Panc1 (cell line): ENCODE data around the gene TMEM86A. TPM values are rescaled to one million over a fixed set of nuclear protein-coding genes. Genes with fewer than 3 reads are reported as not detected.

Source experiments
- ATAC-seq: fragments of 200-7000 bp; cut with Tn5 transposase; 2 replicates; pipeline ENCODE4 v1.9.1; 2020; ENCODE audit warnings: mild to moderate bottlenecking, moderate library complexity
- BruUV-seq: library from RNA; stranded (reverse); fragments of 400-500 nt; replicated peaks from 2 replicates; lab custom pipeline; 2021; lab: Mats Ljungman, UMichigan
- CTCF ChIA-PET: fragments of 300-600 bp; sonication (Branson Sonifier 250); formaldehyde crosslinking; loops from one replicate; lab custom pipeline; 2022; ENCODE audit warnings: antibody characterized with exemption; lab: Charles Lee
- POLR2A ChIA-PET: fragments of 300-600 bp; sonication (Branson Sonifier 250); formaldehyde crosslinking; loops from one replicate; lab custom pipeline; 2022; ENCODE audit warnings: antibody characterized with exemption; lab: Charles Lee
- DNase-seq: peaks from one replicate; pipeline ENCODE4 v3.0.0-alpha.2; 2010; ENCODE audit warnings: low read depth, low spot score
- H3K27ac ChIP-seq: 2 replicates; pipeline ENCODE4 v1.5.1; 2011; ENCODE audit warnings: mild to moderate bottlenecking, low read length, inconsistent platforms
- H3K27me3 ChIP-seq: fragments of 200-500 bp; sonication (Bioruptor generic); 2 replicates; pipeline ENCODE4 v1.6.0; 2014; ENCODE audit warnings: low read length, inconsistent platforms; ENCODE audit not compliant: control insufficient read depth, insufficient read depth
- H3K36me3 ChIP-seq: fragments of 200-500 bp; sonication (Bioruptor generic); 2 replicates; pipeline ENCODE4 v1.5.1; 2014; ENCODE audit warnings: inconsistent platforms, mild to moderate bottlenecking, low read length, moderate library complexity; ENCODE audit not compliant: control insufficient read depth, insufficient read depth
- H3K4me1 ChIP-seq: 2 replicates; pipeline ENCODE4 v1.5.1; 2011; ENCODE audit warnings: inconsistent platforms, mild to moderate bottlenecking, low read length, moderate library complexity; ENCODE audit not compliant: control insufficient read depth, insufficient read depth
- H3K4me3 ChIP-seq, 2 experiments: 2 replicates each; pipeline ENCODE4 v1.5.1; 2011 to 2012; ENCODE audit warnings: low read depth in 2 of 2, low read length in 2 of 2, mild to moderate bottlenecking in 2 of 2, inconsistent platforms in 1 of 2, moderate library complexity in 1 of 2
- H3K9me3 ChIP-seq: fragments of 200-500 bp; sonication (Bioruptor generic); 2 replicates; pipeline ENCODE4 v1.5.1; 2014; ENCODE audit warnings: low read depth, mild to moderate bottlenecking, inconsistent platforms, low read length, moderate library complexity; ENCODE audit not compliant: control insufficient read depth, insufficient read depth
- CTCF ChIP-seq: fragments of 450-650 bp; IDR thresholded peaks from 2 replicates; pipeline ENCODE4 v1.5.1; 2017; ENCODE audit warnings: mild to moderate bottlenecking
- POLR2AphosphoS5 ChIP-seq: IDR thresholded peaks from 2 replicates; pipeline ENCODE4 v1.6.1; 2012; ENCODE audit warnings: mild to moderate bottlenecking, low read depth, low read length, moderate library complexity
- SIN3A ChIP-seq: IDR thresholded peaks from 2 replicates; pipeline ENCODE4 v1.6.1; 2012; ENCODE audit warnings: low read depth, mild to moderate bottlenecking, low read length, moderate library complexity, borderline replicate concordance; ENCODE audit not compliant: insufficient read depth
- TCF7L2 ChIP-seq: IDR thresholded peaks from 2 replicates; pipeline ENCODE4 v1.6.1; 2011; ENCODE audit warnings: mild to moderate bottlenecking, low read depth, low read length, inconsistent platforms
- in situ Hi-C: cut with HindIII; loops from 2 replicates; pipeline ENCODE4 v1.10.0; 2016; ENCODE audit warnings: low sequenced_read_pairs, low pct_unique_long_range_greater_than_20kb
- intact Hi-C: fragments of 100-400 bp; cut with micrococcal nuclease; formaldehyde crosslinking; loops from one replicate; pipeline ENCODE4 v1.10.0; 2022; ENCODE audit not compliant: unreplicated experiment
- total RNA-seq: library from RNA; stranded (reverse); gene quantifications from one replicate; pipeline ENCODE4 v1.2.1, GENCODE V29; 2021; ENCODE audit not compliant: unreplicated experiment
- TF ChIP-seq, protein P1 (sequence below), 2 experiments: IDR thresholded peaks; 2 replicates each; pipeline ENCODE4 v1.6.1; 2011 to 2012; ENCODE audit warnings: low read depth in 2 of 2, control low read depth in 1 of 2, low read length in 1 of 2, mild to moderate bottlenecking in 1 of 2, moderate library complexity in 1 of 2; ENCODE audit not compliant: insufficient read depth in 1 of 2

The TMEM86A gene
- total RNA-seq, 1 experiment from 2014 or later, result 0.31 TPM

- Histone ChIP-seq H3K27ac (no peak overlapping the region), H3K27me3 (no peaks in the 10 kb centered on the region; the same call in 1 of the 2 replicates), H3K4me1 (no peaks in the 10 kb centered on the region), H3K9me3 (no peaks in the 10 kb centered on the region), H3K36me3 (no peaks in the 10 kb centered on the region), H3K4me3 (no peak overlapping the region)
- in situ Hi-C loops (no loop called here), intact Hi-C loops (loop anchor here (10.0 kb wide), 1 partner anchor 193 kb away; no protein-coding TSS in a partner anchor)
- ATAC-seq (no peak), DNase-seq (no peak)
- TF ChIP-seq CTCF (no peak), TCF7L2 (no peak), SIN3A (no peak), POLR2AphosphoS5 (no peak)
- TF ChIP-seq, protein P1, sequence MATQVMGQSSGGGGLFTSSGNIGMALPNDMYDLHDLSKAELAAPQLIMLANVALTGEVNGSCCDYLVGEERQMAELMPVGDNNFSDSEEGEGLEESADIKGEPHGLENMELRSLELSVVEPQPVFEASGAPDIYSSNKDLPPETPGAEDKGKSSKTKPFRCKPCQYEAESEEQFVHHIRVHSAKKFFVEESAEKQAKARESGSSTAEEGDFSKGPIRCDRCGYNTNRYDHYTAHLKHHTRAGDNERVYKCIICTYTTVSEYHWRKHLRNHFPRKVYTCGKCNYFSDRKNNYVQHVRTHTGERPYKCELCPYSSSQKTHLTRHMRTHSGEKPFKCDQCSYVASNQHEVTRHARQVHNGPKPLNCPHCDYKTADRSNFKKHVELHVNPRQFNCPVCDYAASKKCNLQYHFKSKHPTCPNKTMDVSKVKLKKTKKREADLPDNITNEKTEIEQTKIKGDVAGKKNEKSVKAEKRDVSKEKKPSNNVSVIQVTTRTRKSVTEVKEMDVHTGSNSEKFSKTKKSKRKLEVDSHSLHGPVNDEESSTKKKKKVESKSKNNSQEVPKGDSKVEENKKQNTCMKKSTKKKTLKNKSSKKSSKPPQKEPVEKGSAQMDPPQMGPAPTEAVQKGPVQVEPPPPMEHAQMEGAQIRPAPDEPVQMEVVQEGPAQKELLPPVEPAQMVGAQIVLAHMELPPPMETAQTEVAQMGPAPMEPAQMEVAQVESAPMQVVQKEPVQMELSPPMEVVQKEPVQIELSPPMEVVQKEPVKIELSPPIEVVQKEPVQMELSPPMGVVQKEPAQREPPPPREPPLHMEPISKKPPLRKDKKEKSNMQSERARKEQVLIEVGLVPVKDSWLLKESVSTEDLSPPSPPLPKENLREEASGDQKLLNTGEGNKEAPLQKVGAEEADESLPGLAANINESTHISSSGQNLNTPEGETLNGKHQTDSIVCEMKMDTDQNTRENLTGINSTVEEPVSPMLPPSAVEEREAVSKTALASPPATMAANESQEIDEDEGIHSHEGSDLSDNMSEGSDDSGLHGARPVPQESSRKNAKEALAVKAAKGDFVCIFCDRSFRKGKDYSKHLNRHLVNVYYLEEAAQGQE (IDR thresholded peaks at IDR 0.05; ENCODE audit: insufficient read depth in 1 of 2, low read depth in 2 of 2, low read length in 1 of 2), result no peak
- BruUV-seq, result no TSS peak
- ChIA-PET POLR2A (no interaction called here), CTCF (interaction anchor here (0.7 kb wide), 1 partner anchor 77 kb away, joined by 3 read pairs; no protein-coding TSS in a partner anchor)
Measured at GRCh38 chr11:18737642-18738041, 39.1 kb downstream of the TMEM86A start.

GRCh38 chr11:18739685-18740084 lies 41.1 kb downstream of the TMEM86A start:
- in situ Hi-C loops (no loop called here), intact Hi-C loops (loop anchor here (10.0 kb wide), 1 partner anchor 195 kb away; no protein-coding TSS in a partner anchor)
- POLR2A ChIA-PET, result no interaction called here
- Histone ChIP-seq H3K27me3 (no peaks in the 10 kb centered on the region; the same call in 1 of the 2 replicates), H3K36me3 (no peaks in the 10 kb centered on the region), H3K4me1 (no peaks in the 10 kb centered on the region), H3K4me3 (no peak overlapping the region), H3K9me3 (no peaks in the 10 kb centered on the region), H3K27ac (no peak overlapping the region)
- ATAC-seq (no peak), DNase-seq (no peak)
- no TSS peak for BruUV-seq
- no peak for TF ChIP-seq CTCF
- TF ChIP-seq TCF7L2, result no peak
- no peak for TF ChIP-seq SIN3A
- TF ChIP-seq, protein P1 (IDR thresholded peaks at IDR 0.05; ENCODE audit: insufficient read depth in 1 of 2, low read depth in 2 of 2, low read length in 1 of 2), result no peak
- TF ChIP-seq POLR2AphosphoS5, result no peak
- CTCF ChIA-PET, result no interaction called here
